Ishikawa (cell line): ENCODE results near the gene RNASET2.

Experiments
- CEBPB ChIP-seq: IDR thresholded peaks from 2 replicates; pipeline ENCODE4 v1.6.1; 2012
- TF ChIP-seq, protein P1 (sequence below): IDR thresholded peaks from 2 replicates; pipeline ENCODE4 v1.6.1; 2012; ENCODE audit warnings: low read depth, mild to moderate bottlenecking

DNA sequence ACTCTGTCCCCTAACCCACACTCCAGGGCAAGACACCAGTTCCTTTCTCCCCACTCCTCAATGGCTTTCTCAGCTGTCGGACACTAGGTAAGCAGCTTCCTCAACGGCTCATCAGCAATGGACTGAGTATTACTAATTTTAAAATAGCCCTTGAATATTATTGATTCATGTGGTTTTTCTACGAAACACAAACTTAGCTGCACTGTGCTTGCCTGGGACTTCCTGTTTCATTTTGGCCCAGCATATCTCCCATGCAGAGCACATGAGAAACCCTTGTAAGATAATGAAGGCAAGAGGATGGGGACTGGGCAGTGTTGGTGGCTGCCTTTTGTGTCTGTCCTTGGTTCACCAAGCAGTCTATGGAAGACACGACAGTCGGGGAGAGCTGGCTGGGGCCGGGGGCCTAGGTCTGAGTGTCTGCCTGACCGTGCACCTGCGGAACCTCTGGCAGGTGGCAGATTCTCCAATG, 48.9 kb downstream of the RNASET2 start:
- no peak for TF ChIP-seq CEBPB
- TF ChIP-seq, protein P1, sequence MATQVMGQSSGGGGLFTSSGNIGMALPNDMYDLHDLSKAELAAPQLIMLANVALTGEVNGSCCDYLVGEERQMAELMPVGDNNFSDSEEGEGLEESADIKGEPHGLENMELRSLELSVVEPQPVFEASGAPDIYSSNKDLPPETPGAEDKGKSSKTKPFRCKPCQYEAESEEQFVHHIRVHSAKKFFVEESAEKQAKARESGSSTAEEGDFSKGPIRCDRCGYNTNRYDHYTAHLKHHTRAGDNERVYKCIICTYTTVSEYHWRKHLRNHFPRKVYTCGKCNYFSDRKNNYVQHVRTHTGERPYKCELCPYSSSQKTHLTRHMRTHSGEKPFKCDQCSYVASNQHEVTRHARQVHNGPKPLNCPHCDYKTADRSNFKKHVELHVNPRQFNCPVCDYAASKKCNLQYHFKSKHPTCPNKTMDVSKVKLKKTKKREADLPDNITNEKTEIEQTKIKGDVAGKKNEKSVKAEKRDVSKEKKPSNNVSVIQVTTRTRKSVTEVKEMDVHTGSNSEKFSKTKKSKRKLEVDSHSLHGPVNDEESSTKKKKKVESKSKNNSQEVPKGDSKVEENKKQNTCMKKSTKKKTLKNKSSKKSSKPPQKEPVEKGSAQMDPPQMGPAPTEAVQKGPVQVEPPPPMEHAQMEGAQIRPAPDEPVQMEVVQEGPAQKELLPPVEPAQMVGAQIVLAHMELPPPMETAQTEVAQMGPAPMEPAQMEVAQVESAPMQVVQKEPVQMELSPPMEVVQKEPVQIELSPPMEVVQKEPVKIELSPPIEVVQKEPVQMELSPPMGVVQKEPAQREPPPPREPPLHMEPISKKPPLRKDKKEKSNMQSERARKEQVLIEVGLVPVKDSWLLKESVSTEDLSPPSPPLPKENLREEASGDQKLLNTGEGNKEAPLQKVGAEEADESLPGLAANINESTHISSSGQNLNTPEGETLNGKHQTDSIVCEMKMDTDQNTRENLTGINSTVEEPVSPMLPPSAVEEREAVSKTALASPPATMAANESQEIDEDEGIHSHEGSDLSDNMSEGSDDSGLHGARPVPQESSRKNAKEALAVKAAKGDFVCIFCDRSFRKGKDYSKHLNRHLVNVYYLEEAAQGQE, result no peak
